Kidney (tissue), 14 donors: Measurements from ENCODE around the gene SEZ6L. TPM values are rescaled to one million over a fixed set of nuclear protein-coding genes. Genes with fewer than 3 reads are reported as not detected.

Source experiments
- DNase-seq, 5 donors: peaks; one replicate each; pipeline ENCODE4 v3.0.0-alpha.2; 2013 to 2020
- FAIRE-seq: peaks from 2 replicates; lab custom pipeline; 2012; peaks lifted over from hg19 to GRCh38; lab: Jason Lieb, UNC
- H3K27ac ChIP-seq, 2 donors: one replicate each; pipeline ENCODE4 v1.7.0; 2013; ENCODE audit warnings: low read depth in 2 of 2, low read length in 2 of 2, inconsistent platforms in 1 of 2
- H3K27me3 ChIP-seq: one replicate; pipeline ENCODE4 v1.7.1; 2013; ENCODE audit warnings: low read length, inconsistent platforms; ENCODE audit not compliant: control insufficient read depth, insufficient read depth
- H3K36me3 ChIP-seq, 3 donors: one replicate each; pipeline versions ENCODE4 v1.7.0 to v1.7.1; 2013; ENCODE audit warnings: low read length in 3 of 3, control low read depth in 1 of 3, inconsistent platforms in 1 of 3; ENCODE audit not compliant: insufficient read depth in 3 of 3, control insufficient read depth in 2 of 3
- H3K4me1 ChIP-seq, 3 donors: one replicate each; pipeline versions ENCODE4 v1.7.0 to v1.7.1; 2013; ENCODE audit warnings: low read length in 3 of 3, inconsistent platforms in 1 of 3, low read depth in 1 of 3; ENCODE audit not compliant: control insufficient read depth in 2 of 3, insufficient read depth in 2 of 3
- H3K4me3 ChIP-seq, 3 donors: one replicate each; pipeline versions ENCODE4 v1.7.0 to v1.8.1; 2013; ENCODE audit warnings: low read length in 3 of 3, control low read depth in 1 of 3, inconsistent platforms in 1 of 3
- H3K9ac ChIP-seq, 3 donors: one replicate each; pipeline versions ENCODE4 v1.7.0 to v1.7.1; 2013; ENCODE audit warnings: low read length in 3 of 3, control low read depth in 1 of 3, inconsistent platforms in 1 of 3
- H3K9me3 ChIP-seq, 3 donors: one replicate each; pipeline versions ENCODE4 v1.7.0 to v1.7.1; 2013; ENCODE audit warnings: low read length in 3 of 3, control low read depth in 1 of 3, inconsistent platforms in 1 of 3; ENCODE audit not compliant: control insufficient read depth in 2 of 3, insufficient read depth in 1 of 3
- intact Hi-C: fragments of 100-400 bp; cut with DNase I; formaldehyde crosslinking; loops from one replicate; pipeline ENCODE4 v1.11.1; 2022
- polyA plus RNA-seq: library from polyadenylated mRNA; stranded (reverse); fragments of 350-450 nt; fragmentation: Illumina TruSeq; extraction: RNeasy Lipid Tissue Mini Kit (QIAGEN cat#74804); gene quantifications from one replicate; pipeline ENCODE4 v1.2.3, GENCODE V29; 2014; ENCODE audit warnings: low read depth, low replicate concordance; ENCODE audit not compliant: insufficient read depth
- total RNA-seq: library from RNA; stranded (reverse); fragmentation: NEBNext Ultra II Directional; extraction: Animal tissue kit (Norgen Biotek cat#: 25700); gene quantifications from one replicate; pipeline ENCODE4 v1.2.1, GENCODE V29; 2021
- TF ChIP-seq, protein P1 (sequence below): IDR thresholded peaks from 3 replicates; pipeline ENCODE4 v1.5.1; 2012; ENCODE audit warnings: mild to moderate bottlenecking, moderate library complexity, borderline replicate concordance; ENCODE audit not compliant: insufficient read depth; ENCODE audit errors: extremely low read depth
- donor health status: control.
- donor health status: control.
- donor health status: control.
- donor health status: control.
- donor health status: control.
- donor health status: DM: yes; HTN: yes; CAD: no.
- donor health status: Normal renal cell carcinoma (clear cell type).

The SEZ6L gene
- total and polyA plus RNA-seq, 2 donors from 2014 or later: 0.09 to 0.19 TPM

DNA sequence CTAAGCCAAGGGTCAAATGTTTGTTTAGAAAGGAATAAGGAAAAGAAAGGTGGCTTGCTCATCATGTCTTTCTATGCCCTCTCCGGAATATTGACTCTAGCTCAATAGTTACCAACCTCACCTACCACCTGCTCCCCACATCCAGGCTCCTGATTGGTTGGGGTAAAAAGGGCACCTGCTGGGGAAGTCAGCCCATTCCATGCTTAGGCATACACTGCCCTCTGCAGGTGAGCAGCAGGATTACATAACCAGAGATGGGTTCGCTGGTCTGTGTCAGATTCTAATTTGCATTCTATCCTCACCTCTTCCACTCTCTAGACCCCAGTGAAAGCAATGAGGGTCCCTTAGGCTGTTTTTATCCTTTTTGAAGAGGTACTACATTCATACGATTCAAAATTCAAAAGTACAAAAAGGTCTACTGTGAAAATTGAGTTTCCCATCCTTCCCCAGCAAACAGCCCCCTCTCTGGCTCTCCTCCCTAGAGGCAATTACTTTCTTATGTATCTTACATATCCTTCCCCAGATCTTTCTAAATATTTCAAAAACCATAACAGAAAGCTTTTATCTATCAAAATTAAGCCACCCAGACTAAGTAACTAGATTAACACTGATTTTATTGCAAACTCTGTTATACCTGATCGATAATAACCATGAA is 161.8 kb downstream of the SEZ6L start:
- TF ChIP-seq, protein P1, sequence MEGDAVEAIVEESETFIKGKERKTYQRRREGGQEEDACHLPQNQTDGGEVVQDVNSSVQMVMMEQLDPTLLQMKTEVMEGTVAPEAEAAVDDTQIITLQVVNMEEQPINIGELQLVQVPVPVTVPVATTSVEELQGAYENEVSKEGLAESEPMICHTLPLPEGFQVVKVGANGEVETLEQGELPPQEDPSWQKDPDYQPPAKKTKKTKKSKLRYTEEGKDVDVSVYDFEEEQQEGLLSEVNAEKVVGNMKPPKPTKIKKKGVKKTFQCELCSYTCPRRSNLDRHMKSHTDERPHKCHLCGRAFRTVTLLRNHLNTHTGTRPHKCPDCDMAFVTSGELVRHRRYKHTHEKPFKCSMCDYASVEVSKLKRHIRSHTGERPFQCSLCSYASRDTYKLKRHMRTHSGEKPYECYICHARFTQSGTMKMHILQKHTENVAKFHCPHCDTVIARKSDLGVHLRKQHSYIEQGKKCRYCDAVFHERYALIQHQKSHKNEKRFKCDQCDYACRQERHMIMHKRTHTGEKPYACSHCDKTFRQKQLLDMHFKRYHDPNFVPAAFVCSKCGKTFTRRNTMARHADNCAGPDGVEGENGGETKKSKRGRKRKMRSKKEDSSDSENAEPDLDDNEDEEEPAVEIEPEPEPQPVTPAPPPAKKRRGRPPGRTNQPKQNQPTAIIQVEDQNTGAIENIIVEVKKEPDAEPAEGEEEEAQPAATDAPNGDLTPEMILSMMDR: peak; percentile 72
- intact Hi-C loops: no loop called here
- H3K36me3 ChIP-seq: no peaks in the 10 kb centered on the region
- no peaks in the 10 kb centered on the region for H3K9me3 ChIP-seq
- FAIRE-seq (no peak), DNase-seq (peak in 4 of 5 donors; percentile 32 to 58 (median 55))
- H3K9ac ChIP-seq: no peak overlapping the region
- H3K27me3 ChIP-seq: no peaks in the 10 kb centered on the region
- no peak overlapping the region for H3K4me3 ChIP-seq
- H3K4me1 ChIP-seq: no peaks in the 10 kb centered on the region
- no peak overlapping the region for H3K27ac ChIP-seq

DNA sequence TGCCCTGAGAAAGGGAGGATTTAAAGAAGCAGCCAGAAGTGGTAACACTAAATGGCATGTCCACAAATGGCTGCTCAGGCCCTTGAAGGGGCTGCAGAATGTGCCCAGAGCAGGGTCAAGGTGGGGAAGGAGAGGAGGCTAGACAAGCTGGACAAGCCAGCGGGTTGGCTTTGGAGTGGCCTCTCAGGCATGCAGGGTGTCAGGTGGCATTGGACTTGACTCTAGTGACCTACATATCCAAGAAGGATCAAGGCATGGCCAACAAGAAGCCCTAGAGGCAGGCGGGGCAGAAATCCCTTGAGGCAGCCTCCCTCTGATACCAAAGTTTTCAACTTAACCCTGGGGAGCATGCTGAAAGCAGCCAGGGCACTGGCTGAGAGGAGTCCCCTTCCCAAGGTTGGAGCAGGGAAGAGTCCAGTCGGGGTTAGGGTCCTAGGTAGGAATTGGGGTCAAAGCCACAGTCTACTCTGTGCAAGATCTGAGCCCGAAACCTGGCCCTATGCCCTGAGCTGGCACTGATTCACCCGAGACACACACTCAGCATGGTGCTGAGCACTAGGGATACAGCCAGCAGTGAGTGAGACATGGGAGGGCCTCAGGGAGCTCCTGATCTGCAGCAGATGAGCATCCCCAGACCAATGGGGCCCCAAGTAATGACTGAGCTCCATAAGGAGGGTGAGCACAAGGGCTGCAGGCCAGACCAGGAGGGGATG is 164.0 kb downstream of the SEZ6L start:
- intact Hi-C loops: no loop called here
- no peak for DNase-seq
- H3K27ac ChIP-seq: no peak overlapping the region
- FAIRE-seq: no peak
- H3K9me3 ChIP-seq: no peaks in the 10 kb centered on the region
- TF ChIP-seq, protein P1: no peak
- H3K4me1 ChIP-seq: no peaks in the 10 kb centered on the region
- H3K36me3 ChIP-seq: no peaks in the 10 kb centered on the region
- no peak overlapping the region for H3K9ac ChIP-seq
- no peaks in the 10 kb centered on the region for H3K27me3 ChIP-seq
- no peak overlapping the region for H3K4me3 ChIP-seq

DNA sequence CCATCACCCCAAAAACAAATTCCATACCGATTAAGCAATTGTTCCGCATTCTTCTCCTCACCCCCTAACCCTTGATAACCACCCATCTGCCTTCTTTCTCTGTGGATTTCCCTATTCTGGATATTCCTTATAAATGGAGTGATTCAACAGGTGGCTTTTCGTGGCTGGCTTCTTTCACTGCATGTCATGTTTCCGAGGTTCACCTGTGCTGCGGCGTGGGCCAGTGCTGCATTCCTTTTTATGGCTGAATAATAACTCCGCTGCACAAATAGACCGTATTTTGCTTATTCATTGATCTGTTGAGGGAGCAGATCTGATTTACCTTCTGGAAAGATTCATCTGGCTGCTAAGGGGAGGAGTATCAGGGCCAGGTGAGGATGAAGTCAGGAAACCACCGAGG is 165.0 kb downstream of the SEZ6L start:
- no peak overlapping the region for H3K9ac ChIP-seq
- DNase-seq (no peak), FAIRE-seq (no peak)
- H3K4me1 ChIP-seq: no peaks in the 10 kb centered on the region
- no peaks in the 10 kb centered on the region for H3K36me3 ChIP-seq
- H3K27me3 ChIP-seq: no peaks in the 10 kb centered on the region
- TF ChIP-seq, protein P1: no peak
- H3K4me3 ChIP-seq: no peak overlapping the region
- no peak overlapping the region for H3K27ac ChIP-seq
- H3K9me3 ChIP-seq: no peaks in the 10 kb centered on the region
- intact Hi-C loops: no loop called here
